Measurements from ENCODE around the gene BCL3. TPM values are rescaled to one million over a fixed set of nuclear protein-coding genes. Genes with fewer than 3 reads are reported as not detected.

Gene BCL3
- total and polyA plus RNA-seq, 2 of the 13 experiments (the other 11 are each of a cell fraction or from before 2014, with no cell fraction given), result 2.3 to 4.0 TPM

GRCh38 chr19:44741841-44742329 is 6.6 kb upstream of the BCL3 start:
- H3K4me2 ChIP-seq (ENCODE audit: low read depth, low read length), result peak overlapping the region; percentile 94
- no peaks in the 10 kb centered on the region for H4K20me1 ChIP-seq (ENCODE audit: insufficient read depth, low read length)
- 0% methylated on average over 9 of the region's 13 CpGs for WGBS (ENCODE audit: low lambda C conversion rate)
- intact Hi-C loops (cut with micrococcal nuclease; ENCODE audit: unreplicated experiment) (no loop called here), in situ Hi-C loops (cut with HindIII; ENCODE audit: extremely low pct_ligation_motif_present, low pct_unique_long_range_greater_than_20kb) (no loop called here)
- H3K9me3 ChIP-seq (ENCODE audit: low read length), result no peaks in the 10 kb centered on the region
- no TSS peak for BruUV-seq (replicated peaks)
- POLR2A ChIA-PET, result interaction anchor here (0.6 to 4.0 kb wide), 7 partner anchors 13 to 90 kb away, joined by 3 to 45 read pairs (median 8); no protein-coding TSS in a partner anchor
- peak overlapping the region; percentile 27 to 72 (median 53); a peak in 5 of 6 replicates for H3K4me3 ChIP-seq (replicated peaks in 1 of 3; ENCODE audit: insufficient read depth in 1 of 3, low read depth in 2 of 3, low read length in 3 of 3)
- ATAC-seq (peak; percentile 44), FAIRE-seq (peak; percentile 54), DNase-seq (ENCODE audit: low spot score) (peak; percentile 78)
- peaks cover 100% of the 10 kb centered on the region for H3K4me1 ChIP-seq (ENCODE audit: insufficient read depth, low read length)
- H3K9ac ChIP-seq (ENCODE audit: insufficient read depth, low read depth, low read length), result peak overlapping the region; percentile 63
- H2AFZ ChIP-seq (ENCODE audit: low read length), result no peak overlapping the region
- no peaks in the 10 kb centered on the region for H3K27me3 ChIP-seq (ENCODE audit: control insufficient read depth in 1 of 2, insufficient read depth in 2 of 2, low read length in 2 of 2)
- H3K27ac ChIP-seq (ENCODE audit: extremely low read length, insufficient read depth, low read length), result peak overlapping the region; percentile 73
- H3K36me3 ChIP-seq (replicated peaks in 1 of 2; ENCODE audit: control insufficient read depth in 1 of 2, insufficient read depth in 2 of 2, low read length in 2 of 2), result no peaks in the 10 kb centered on the region
- CTCF ChIA-PET (ENCODE audit: low intra/inter-chr PET ratio, low total read pairs), result no interaction called here
- H3K79me2 ChIP-seq (ENCODE audit: insufficient read depth, low read length), result no peaks in the 10 kb centered on the region
- TF ChIP-seq ZNF530 (CRISPR knock-in tag; IDR thresholded peaks at IDR 0.05; ENCODE audit: low read depth) (no peak), FOSL1 (CRISPR knock-in tag; IDR thresholded peaks at IDR 0.05; ENCODE audit: borderline replicate concordance) (peak; percentile 59; the same call in 1 of the 2 replicates), RBM39 (IDR thresholded peaks at IDR 0.05; ENCODE audit: low read depth, low read length, poor library complexity, severe bottlenecking) (peak; percentile 54), ZNF609 (CRISPR knock-in tag; IDR thresholded peaks at IDR 0.05; ENCODE audit: borderline replicate concordance) (peak; percentile 47; the same call in 1 of the 2 replicates), ZNF841 (CRISPR knock-in tag; IDR thresholded peaks at IDR 0.05; ENCODE audit: borderline replicate concordance) (no peak), EP300 (IDR thresholded peaks at IDR 0.05; ENCODE audit: low read depth in 2 of 2, low read length in 2 of 2) (peak; percentile 44 to 61; a peak in 1 of 4 replicates), EP300 (CRISPR knock-in tag; IDR thresholded peaks at IDR 0.05; ENCODE audit: borderline replicate concordance) (peak; percentile 19; the same call in 1 of the 2 replicates), ESRRA (CRISPR knock-in tag; IDR thresholded peaks at IDR 0.05; ENCODE audit: low read depth) (peak; percentile 77), ZNF121 (CRISPR knock-in tag; IDR thresholded peaks at IDR 0.05) (peak; percentile 44), POLR2A (IDR thresholded peaks at IDR 0.05; ENCODE audit: insufficient read depth in 1 of 2, low read depth in 2 of 2, low read length in 2 of 2) (peak in 1 of 2 experiments; percentile 28; a peak in 1 of 4 replicates), ELF1 (CRISPR knock-in tag; IDR thresholded peaks at IDR 0.05) (0 out of 2 replicates have a peak, but pooled peaks have one; percentile 30), ZNF768 (CRISPR knock-in tag; IDR thresholded peaks at IDR 0.05) (peak; percentile 81; the same call in 1 of the 2 replicates), ATM (IDR thresholded peaks at IDR 0.05; ENCODE audit: borderline replicate concordance) (no peak), ZNF616 (CRISPR knock-in tag; IDR thresholded peaks at IDR 0.05; ENCODE audit: low read depth) (no peak), ETV5 (CRISPR knock-in tag; IDR thresholded peaks at IDR 0.05; ENCODE audit: borderline replicate concordance) (peak; percentile 39; the same call in 1 of the 2 replicates), REPIN1 (CRISPR knock-in tag; IDR thresholded peaks at IDR 0.05; ENCODE audit: borderline replicate concordance, low read depth) (peak; percentile 41; the same call in 1 of the 2 replicates), ISL2 (CRISPR knock-in tag; IDR thresholded peaks at IDR 0.05) (peak; percentile 41; the same call in 1 of the 2 replicates), ZNF746 (CRISPR knock-in tag; IDR thresholded peaks at IDR 0.05) (peak; percentile 20; the same call in 1 of the 2 replicates), PCBP1 (IDR thresholded peaks at IDR 0.05; ENCODE audit: borderline replicate concordance, low read depth, low read length) (peak; percentile 64; the same call in 1 of the 2 replicates)
- TF ChIP-seq, protein P1, sequence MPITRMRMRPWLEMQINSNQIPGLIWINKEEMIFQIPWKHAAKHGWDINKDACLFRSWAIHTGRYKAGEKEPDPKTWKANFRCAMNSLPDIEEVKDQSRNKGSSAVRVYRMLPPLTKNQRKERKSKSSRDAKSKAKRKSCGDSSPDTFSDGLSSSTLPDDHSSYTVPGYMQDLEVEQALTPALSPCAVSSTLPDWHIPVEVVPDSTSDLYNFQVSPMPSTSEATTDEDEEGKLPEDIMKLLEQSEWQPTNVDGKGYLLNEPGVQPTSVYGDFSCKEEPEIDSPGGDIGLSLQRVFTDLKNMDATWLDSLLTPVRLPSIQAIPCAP (CRISPR knock-in tag; IDR thresholded peaks at IDR 0.05; ENCODE audit: low read depth), result no peak
